Nephron progenitor cell (in vitro differentiated cells): ENCODE results near the gene KIF16B.

Experiments
- DNase-seq: peaks from one replicate; pipeline ENCODE4 v3.0.0; 2021
- H3K27ac Mint-ChIP-seq: 2 replicates; pipeline ENCODE4 v1.8.0; 2021; ENCODE audit warnings: mild to moderate bottlenecking, moderate library complexity, mixed read lengths
- H3K27me3 Mint-ChIP-seq: 2 replicates; pipeline ENCODE4 v1.8.0; 2021; ENCODE audit warnings: mild to moderate bottlenecking, low read depth, mixed read lengths; ENCODE audit not compliant: poor library complexity
- H3K36me3 Mint-ChIP-seq: 2 replicates; pipeline ENCODE4 v1.8.0; 2021; ENCODE audit warnings: low read depth, mixed read lengths
- H3K4me1 Mint-ChIP-seq: 2 replicates; pipeline ENCODE4 v1.8.0; 2021; ENCODE audit warnings: mixed read lengths
- H3K4me3 Mint-ChIP-seq: 2 replicates; pipeline ENCODE4 v1.8.0; 2021; ENCODE audit warnings: mild to moderate bottlenecking, moderate library complexity, mixed read lengths
- H3K9me3 Mint-ChIP-seq: 2 replicates; pipeline ENCODE4 v1.8.0; 2021; ENCODE audit warnings: mild to moderate bottlenecking, moderate library complexity, mixed read lengths
- TF ChIP-seq, protein P1 (sequence below): fragments of 200-600 bp; sonication (generic); IDR thresholded peaks from 2 replicates; pipeline ENCODE4 v1.5.0; 2021; ENCODE audit warnings: antibody characterized with exemption

The KIF16B gene

GRCh38 chr20:16317445-16318362 is 255.5 kb downstream of the KIF16B start:
- Mint-ChIP-seq H3K27me3 (no peaks in the 10 kb centered on the region), H3K4me1 (no peaks in the 10 kb centered on the region), H3K4me3 (no peak overlapping the region), H3K9me3 (peaks cover 8% of the 10 kb centered on the region), H3K27ac (no peak overlapping the region), H3K36me3 (peaks cover 43% of the 10 kb centered on the region)
- DNase-seq = no peak
- TF ChIP-seq, protein P1, sequence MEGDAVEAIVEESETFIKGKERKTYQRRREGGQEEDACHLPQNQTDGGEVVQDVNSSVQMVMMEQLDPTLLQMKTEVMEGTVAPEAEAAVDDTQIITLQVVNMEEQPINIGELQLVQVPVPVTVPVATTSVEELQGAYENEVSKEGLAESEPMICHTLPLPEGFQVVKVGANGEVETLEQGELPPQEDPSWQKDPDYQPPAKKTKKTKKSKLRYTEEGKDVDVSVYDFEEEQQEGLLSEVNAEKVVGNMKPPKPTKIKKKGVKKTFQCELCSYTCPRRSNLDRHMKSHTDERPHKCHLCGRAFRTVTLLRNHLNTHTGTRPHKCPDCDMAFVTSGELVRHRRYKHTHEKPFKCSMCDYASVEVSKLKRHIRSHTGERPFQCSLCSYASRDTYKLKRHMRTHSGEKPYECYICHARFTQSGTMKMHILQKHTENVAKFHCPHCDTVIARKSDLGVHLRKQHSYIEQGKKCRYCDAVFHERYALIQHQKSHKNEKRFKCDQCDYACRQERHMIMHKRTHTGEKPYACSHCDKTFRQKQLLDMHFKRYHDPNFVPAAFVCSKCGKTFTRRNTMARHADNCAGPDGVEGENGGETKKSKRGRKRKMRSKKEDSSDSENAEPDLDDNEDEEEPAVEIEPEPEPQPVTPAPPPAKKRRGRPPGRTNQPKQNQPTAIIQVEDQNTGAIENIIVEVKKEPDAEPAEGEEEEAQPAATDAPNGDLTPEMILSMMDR = no peak

- no peak for DNase-seq
- Mint-ChIP-seq H3K27ac (no peak overlapping the region), H3K36me3 (peaks cover 49% of the 10 kb centered on the region), H3K27me3 (no peaks in the 10 kb centered on the region), H3K4me1 (no peaks in the 10 kb centered on the region), H3K9me3 (peaks cover 8% of the 10 kb centered on the region), H3K4me3 (no peak overlapping the region)
- TF ChIP-seq, protein P1 = no peak
Observed at GRCh38 chr20:16316513-16316912, 256.7 kb downstream of the KIF16B start.

DNA sequence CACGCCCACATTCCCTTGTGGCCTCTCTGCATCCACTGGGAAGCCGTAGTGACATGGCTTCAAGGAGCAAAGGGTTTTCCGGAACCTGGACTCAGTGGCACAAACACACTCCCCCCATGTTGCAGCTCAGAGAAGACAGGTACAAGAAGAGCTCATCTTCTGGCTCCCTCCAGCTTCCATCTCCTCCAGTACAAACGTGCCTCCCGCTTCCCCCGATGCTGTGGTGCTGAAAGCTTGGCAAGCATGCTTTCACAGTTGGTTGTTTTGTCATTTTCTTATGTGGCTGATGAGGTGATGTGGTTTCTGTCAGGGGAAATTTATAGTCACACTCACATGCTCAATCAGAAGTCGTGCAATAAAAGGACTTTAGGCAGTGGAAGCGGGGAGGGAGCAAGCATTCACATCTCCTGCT is 258.5 kb downstream of the KIF16B start:
- Mint-ChIP-seq H3K27me3 (no peaks in the 10 kb centered on the region), H3K36me3 (peaks cover 64% of the 10 kb centered on the region), H3K4me3 (no peak overlapping the region), H3K4me1 (no peaks in the 10 kb centered on the region), H3K27ac (no peak overlapping the region), H3K9me3 (peaks cover 8% of the 10 kb centered on the region)
- DNase-seq = no peak
- TF ChIP-seq, protein P1 = no peak

- TF ChIP-seq, protein P1 = no peak
- DNase-seq = no peak
- H3K4me3 Mint-ChIP-seq = no peak overlapping the region
- peaks cover 8% of the 10 kb centered on the region for H3K9me3 Mint-ChIP-seq
- no peak overlapping the region for H3K27ac Mint-ChIP-seq
- H3K4me1 Mint-ChIP-seq = no peaks in the 10 kb centered on the region
- no peaks in the 10 kb centered on the region for H3K27me3 Mint-ChIP-seq
- peaks cover 65% of the 10 kb centered on the region for H3K36me3 Mint-ChIP-seq
Observed at GRCh38 chr20:16314320-16314719, 258.9 kb downstream of the KIF16B start.

DNA sequence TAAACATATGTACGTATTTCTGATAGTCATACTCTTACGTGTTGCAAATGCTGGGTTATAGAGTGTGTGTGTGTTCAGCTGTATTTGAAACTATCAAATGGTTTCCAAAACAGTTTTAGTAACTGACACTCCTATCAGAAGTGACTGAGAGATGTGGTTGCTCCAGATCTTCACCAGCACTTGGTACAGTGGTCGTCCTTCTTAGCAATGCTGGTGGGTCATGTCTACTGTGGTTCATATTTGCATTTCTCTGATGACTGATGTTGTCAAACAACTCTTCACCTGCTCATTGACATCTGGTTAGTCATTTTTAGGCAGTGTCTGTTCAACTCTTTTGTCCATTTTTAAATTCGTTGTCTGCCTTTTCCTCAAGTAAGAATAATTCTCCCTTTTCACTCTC is 259.3 kb downstream of the KIF16B start:
- Mint-ChIP-seq H3K9me3 (peaks cover 8% of the 10 kb centered on the region), H3K36me3 (peaks cover 61% of the 10 kb centered on the region), H3K27me3 (no peaks in the 10 kb centered on the region), H3K27ac (no peak overlapping the region), H3K4me3 (no peak overlapping the region), H3K4me1 (no peaks in the 10 kb centered on the region)
- TF ChIP-seq, protein P1 = no peak
- DNase-seq = no peak

GRCh38 chr20:16312998-16313397 is 260.2 kb downstream of the KIF16B start:
- Mint-ChIP-seq H3K9me3 (peaks cover 4% of the 10 kb centered on the region), H3K4me3 (no peak overlapping the region), H3K36me3 (peaks cover 53% of the 10 kb centered on the region), H3K27me3 (no peaks in the 10 kb centered on the region), H3K4me1 (no peaks in the 10 kb centered on the region), H3K27ac (no peak overlapping the region)
- TF ChIP-seq, protein P1 = no peak
- no peak for DNase-seq
